HFF-Myc (cell line): ENCODE measurements around the gene AFF3.
A peak's percentile ranks its signal among the peaks of the same experiment; 100 is the strongest.

Experiments
- DNase-seq: peaks from one replicate; pipeline ENCODE4 v3.0.0-alpha.2; 2011; ENCODE audit warnings: low read depth; ENCODE audit errors: extremely low read depth
- H3K4me3 ChIP-seq: replicated peaks from 2 replicates; pipeline ENCODE4 v1.5.1; 2011; ENCODE audit warnings: low read depth, mild to moderate bottlenecking, control low read depth, low read length
- TF ChIP-seq, protein P1 (sequence below): IDR thresholded peaks from 2 replicates; pipeline ENCODE4 v1.5.1; 2012; ENCODE audit warnings: mild to moderate bottlenecking, low read depth, low read length, control low read depth; ENCODE audit errors: missing control alignments

AFF3 gene

DNA sequence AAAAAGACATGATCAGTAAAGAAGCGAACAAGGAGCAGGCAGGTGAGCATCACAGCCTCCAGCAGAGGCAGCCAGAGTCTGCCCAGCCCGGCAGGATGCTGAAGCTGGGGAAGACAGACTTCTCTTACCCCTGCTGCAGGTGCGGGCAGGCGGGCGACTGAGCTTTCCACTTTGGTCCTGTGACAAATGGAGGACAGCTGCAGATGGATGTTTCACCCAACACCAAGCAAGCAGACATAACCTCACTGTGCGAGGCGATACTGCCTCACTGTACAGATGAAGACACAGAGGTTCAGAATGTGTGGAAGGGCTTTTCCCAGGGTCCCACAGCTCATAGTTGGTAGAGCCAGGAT is 251.0 kb downstream of the AFF3 start:
- TF ChIP-seq, protein P1, sequence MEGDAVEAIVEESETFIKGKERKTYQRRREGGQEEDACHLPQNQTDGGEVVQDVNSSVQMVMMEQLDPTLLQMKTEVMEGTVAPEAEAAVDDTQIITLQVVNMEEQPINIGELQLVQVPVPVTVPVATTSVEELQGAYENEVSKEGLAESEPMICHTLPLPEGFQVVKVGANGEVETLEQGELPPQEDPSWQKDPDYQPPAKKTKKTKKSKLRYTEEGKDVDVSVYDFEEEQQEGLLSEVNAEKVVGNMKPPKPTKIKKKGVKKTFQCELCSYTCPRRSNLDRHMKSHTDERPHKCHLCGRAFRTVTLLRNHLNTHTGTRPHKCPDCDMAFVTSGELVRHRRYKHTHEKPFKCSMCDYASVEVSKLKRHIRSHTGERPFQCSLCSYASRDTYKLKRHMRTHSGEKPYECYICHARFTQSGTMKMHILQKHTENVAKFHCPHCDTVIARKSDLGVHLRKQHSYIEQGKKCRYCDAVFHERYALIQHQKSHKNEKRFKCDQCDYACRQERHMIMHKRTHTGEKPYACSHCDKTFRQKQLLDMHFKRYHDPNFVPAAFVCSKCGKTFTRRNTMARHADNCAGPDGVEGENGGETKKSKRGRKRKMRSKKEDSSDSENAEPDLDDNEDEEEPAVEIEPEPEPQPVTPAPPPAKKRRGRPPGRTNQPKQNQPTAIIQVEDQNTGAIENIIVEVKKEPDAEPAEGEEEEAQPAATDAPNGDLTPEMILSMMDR = no peak
- DNase-seq = no peak
- no peak overlapping the region for H3K4me3 ChIP-seq

DNA sequence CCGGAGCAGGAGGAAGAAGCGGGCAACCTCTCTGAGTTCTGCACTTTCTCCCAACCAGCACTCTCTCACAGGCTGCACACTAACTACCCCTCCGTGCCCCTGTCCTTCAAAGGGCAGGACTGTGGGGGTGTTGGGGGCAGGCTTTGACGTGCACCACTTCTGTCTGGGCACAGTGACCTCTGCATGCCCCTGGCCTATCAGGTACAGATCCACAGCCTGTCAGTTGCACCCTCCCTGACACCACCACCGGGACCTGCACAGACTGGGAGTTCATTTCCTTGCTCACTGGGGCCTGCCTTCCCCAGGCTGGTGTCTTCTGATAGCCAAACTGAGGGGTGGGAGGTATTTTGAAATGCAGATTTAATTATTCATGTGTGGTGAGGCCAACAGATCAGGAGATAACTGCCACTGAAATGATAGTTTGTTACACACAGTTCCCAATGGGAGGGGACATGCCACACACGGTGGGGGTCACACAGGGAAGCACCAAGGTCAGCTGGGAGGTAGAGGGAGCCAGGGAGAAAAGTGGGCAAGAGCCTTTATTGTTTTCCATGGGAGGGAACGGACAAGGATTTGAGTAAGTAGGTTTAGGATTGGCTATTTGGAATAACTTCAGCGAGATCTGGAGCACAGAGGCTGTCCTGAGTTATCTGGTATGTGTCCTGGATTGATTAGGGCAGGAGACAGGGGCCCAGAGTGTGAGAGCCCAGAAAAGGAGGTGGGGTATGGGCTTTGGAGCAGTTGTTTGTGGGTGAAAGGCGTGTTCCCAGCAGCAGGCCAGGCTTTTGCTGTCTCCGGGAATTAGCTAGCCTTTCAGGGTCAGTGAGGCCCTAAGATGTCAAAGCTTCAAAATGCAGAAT is 251.6 kb downstream of the AFF3 start:
- no peak for DNase-seq
- TF ChIP-seq, protein P1 = no peak
- H3K4me3 ChIP-seq = no peak overlapping the region

DNA sequence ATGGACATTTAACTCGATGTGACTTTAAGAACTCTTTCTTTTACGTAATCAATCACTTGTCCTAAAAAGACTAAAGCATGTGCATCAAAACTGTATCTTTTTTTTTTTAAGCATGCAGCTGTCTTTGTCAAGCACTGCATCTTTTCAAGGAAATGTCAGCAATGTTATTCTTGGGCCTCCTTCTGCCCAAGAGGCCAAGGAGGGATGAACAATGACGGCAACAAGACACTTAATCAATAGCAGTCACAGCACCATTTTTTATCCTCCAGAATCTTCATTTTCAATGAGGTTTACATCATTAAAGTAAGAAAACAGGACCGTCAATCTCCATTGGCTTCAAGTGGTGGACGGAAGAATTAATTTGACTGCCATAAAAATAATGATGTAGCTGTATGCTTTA is 253.8 kb downstream of the AFF3 start:
- TF ChIP-seq, protein P1 = no peak
- no peak for DNase-seq

DNA sequence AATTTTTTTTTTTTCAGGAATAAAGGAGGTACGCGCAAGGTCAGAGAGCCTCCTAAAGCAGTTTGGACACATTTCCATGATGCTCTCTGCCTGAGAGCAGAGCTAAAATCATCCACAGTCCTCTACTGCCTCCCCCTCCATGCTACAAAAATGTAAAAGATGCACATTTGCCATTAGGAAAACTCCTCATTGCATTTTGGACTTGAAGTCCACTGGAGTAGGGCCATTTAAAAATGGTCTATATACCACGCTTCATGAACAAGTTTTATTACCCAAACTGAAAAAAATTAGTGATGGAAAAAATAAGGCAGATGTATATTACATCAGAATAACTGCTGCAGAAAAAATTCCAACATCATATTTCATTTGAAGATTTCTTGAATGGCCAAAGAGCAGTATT is 256.0 kb downstream of the AFF3 start:
- no peak for DNase-seq
- H3K4me3 ChIP-seq = no peak overlapping the region
- TF ChIP-seq, protein P1 = no peak

More for the DNA sequence above, 253.8 kb downstream of the AFF3 start:
- H3K4me3 ChIP-seq = no peak overlapping the region

DNA sequence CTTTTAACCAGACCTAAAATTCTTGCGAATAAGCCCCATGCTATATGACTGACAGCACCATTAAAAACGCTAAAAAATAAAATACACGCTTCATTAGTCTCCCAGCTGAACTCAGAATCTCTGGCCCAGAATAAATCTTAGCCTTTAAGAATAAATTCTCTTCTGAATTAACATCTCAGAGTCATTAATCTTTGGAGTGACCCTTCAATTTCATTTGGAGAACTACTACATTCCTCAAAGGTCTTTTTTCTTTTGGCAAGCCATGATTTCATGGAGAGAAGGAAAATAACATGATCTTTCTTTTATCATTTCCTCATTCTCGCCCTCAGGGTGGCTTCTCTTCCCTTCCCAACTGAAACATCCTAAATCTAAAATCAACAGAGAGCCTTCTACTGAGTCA is 259.0 kb downstream of the AFF3 start:
- TF ChIP-seq, protein P1 = no peak
- DNase-seq = no peak
- no peak overlapping the region for H3K4me3 ChIP-seq

DNA sequence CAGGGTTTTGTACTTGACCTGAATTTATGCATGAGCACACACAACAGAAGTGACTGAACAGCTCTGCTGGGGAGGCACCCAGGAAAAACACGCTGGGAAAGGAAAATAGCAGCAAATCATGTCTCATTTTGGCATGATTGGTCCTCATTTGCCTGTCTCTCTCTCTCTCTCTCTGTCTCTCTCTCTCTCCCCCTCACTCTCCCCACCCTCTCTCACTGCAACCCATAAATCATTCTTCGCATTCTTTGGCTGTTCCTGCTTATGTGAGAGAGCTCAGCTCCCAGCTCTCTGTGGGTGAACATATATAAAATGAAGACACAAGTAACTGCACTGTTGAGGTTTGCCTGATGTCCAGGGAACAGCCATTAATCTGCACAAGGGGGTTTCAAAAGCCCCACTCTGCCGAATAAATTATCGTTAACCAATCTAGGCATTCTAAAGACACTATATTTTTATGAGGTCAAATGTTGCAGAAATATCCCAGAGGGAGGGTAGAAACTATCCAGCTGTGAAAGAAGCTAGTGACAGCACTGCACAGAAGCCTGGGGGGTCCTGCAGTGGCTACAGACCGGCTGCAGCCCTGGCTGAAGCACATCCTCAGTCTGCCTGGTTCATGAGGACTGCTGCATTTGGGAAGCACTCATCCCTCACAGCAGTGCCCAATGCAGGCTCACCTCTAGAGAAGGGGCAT is 260.3 kb downstream of the AFF3 start:
- TF ChIP-seq, protein P1 = no peak
- DNase-seq = peak; percentile 73
- no peak overlapping the region for H3K4me3 ChIP-seq
